PC-9 (cell line): ENCODE measurements around the gene C9orf43. TPM values are rescaled to one million over a fixed set of nuclear protein-coding genes. Genes with fewer than 3 reads are reported as not detected.

Experiments used
- BruUV-seq: library from RNA; stranded (reverse); fragments of 400-500 nt; replicated peaks from 2 replicates; lab custom pipeline; 2021; lab: Mats Ljungman, UMichigan
- CTCF ChIA-PET: fragments of 300-600 bp; sonication (Branson Sonifier 250); formaldehyde crosslinking; loops from one replicate; lab custom pipeline; 2022; ENCODE audit warnings: antibody characterized with exemption; lab: Charles Lee
- POLR2A ChIA-PET: fragments of 300-600 bp; sonication (Branson Sonifier 250); formaldehyde crosslinking; loops from one replicate; lab custom pipeline; 2022; ENCODE audit warnings: antibody characterized with exemption; ENCODE audit not compliant: unreplicated experiment; lab: Charles Lee
- DNase-seq, 2 experiments: peaks; one replicate each; pipeline versions ENCODE4 v3.0.0 to v3.0.0-alpha.2; 2015 to 2022; ENCODE audit warnings: mixed read lengths in 1 of 2
- H2AFZ ChIP-seq: fragments of 200-600 bp; sonication (generic); 2 replicates; pipeline ENCODE4 v1.8.1; 2017; ENCODE audit warnings: antibody characterized with exemption
- H3F3A ChIP-seq: fragments of 200-600 bp; sonication (generic); 2 replicates; pipeline ENCODE4 v1.8.1; 2017; ENCODE audit warnings: antibody characterized with exemption, mild to moderate bottlenecking, low read depth; ENCODE audit not compliant: insufficient read depth
- H3K27ac ChIP-seq: fragments of 200-600 bp; sonication (generic); 2 replicates; pipeline ENCODE4 v1.6.1; 2016; ENCODE audit warnings: mixed run types
- H3K27me3 ChIP-seq: fragments of 200-600 bp; sonication (generic); 2 replicates; pipeline ENCODE4 v1.6.1; 2016; ENCODE audit warnings: low read depth, mixed run types; ENCODE audit not compliant: insufficient read depth
- H3K36me3 ChIP-seq: fragments of 200-600 bp; sonication (generic); 2 replicates; pipeline ENCODE4 v1.6.1; 2016; ENCODE audit warnings: low read depth, mixed run types
- H3K4me1 ChIP-seq: fragments of 200-600 bp; sonication (generic); replicated peaks from 2 replicates; pipeline ENCODE4 v1.6.1; 2016; ENCODE audit warnings: mixed run types; ENCODE audit not compliant: insufficient read depth
- H3K4me2 ChIP-seq: fragments of 200-600 bp; sonication (generic); 2 replicates; pipeline ENCODE4 v1.6.1; 2017; ENCODE audit warnings: mixed run types
- H3K4me3 ChIP-seq: fragments of 200-600 bp; sonication (generic); 2 replicates; pipeline ENCODE4 v1.6.1; 2016; ENCODE audit warnings: mixed run types
- H3K79me2 ChIP-seq: fragments of 200-600 bp; sonication (generic); 2 replicates; pipeline ENCODE4 v1.6.1; 2017; ENCODE audit warnings: low read depth, mixed run types
- H3K9me2 ChIP-seq: fragments of 200-600 bp; sonication (generic); 2 replicates; pipeline ENCODE4 v1.8.1; 2017; ENCODE audit warnings: mild to moderate bottlenecking; ENCODE audit not compliant: insufficient read depth
- H3K9me3 ChIP-seq: fragments of 200-600 bp; sonication (generic); 2 replicates; pipeline ENCODE4 v1.8.1; 2016; ENCODE audit warnings: low read depth; ENCODE audit not compliant: insufficient read depth
- H4K20me1 ChIP-seq: fragments of 200-600 bp; sonication (generic); 2 replicates; pipeline ENCODE4 v1.8.1; 2017; ENCODE audit not compliant: insufficient read depth
- EZH2 ChIP-seq: fragments of 200-600 bp; sonication (generic); IDR thresholded peaks from 2 replicates; pipeline ENCODE4 v1.8.0; 2017; ENCODE audit warnings: antibody characterized with exemption, low read depth
- intact Hi-C: fragments of 100-400 bp; cut with micrococcal nuclease; formaldehyde crosslinking; loops from one replicate; pipeline ENCODE4 v1.10.0; 2022; ENCODE audit not compliant: unreplicated experiment
- total RNA-seq: library from RNA; stranded (reverse); gene quantifications from 2 replicates; pipeline ENCODE4 v1.2.3, GENCODE V29; 2021
- TF ChIP-seq, protein P1 (sequence below): fragments of 200-600 bp; sonication (generic); conservative IDR thresholded peaks from 2 replicates; pipeline ENCODE4 v1.6.1; 2017; ENCODE audit warnings: mixed run types, antibody characterized with exemption, mild to moderate bottlenecking, moderate library complexity

The C9orf43 gene
- total RNA-seq, 1 experiment from 2014 or later, result 2.5 TPM

GRCh38 chr9:113425072-113425471, 14.5 kb downstream of the C9orf43 start:
- Histone ChIP-seq H3K9me2 (no peaks in the 10 kb centered on the region), H2AFZ (no peak overlapping the region)
- CTCF ChIA-PET, result no interaction called here

GRCh38 chr9:113426701-113427100, 16.2 kb downstream of the C9orf43 start:
- no peaks in the 10 kb centered on the region for H3F3A ChIP-seq
- H3K27me3 ChIP-seq, result no peaks in the 10 kb centered on the region
- no peaks in the 10 kb centered on the region for H4K20me1 ChIP-seq
- H3K4me1 ChIP-seq, result no peaks in the 10 kb centered on the region
- H3K9me3 ChIP-seq, result no peaks in the 10 kb centered on the region
- DNase-seq, result no peak
- no peak overlapping the region for H3K4me2 ChIP-seq
- no peaks in the 10 kb centered on the region for H3K9me2 ChIP-seq
- no peak overlapping the region for H3K4me3 ChIP-seq
- H3K36me3 ChIP-seq, result no peaks in the 10 kb centered on the region
- TF ChIP-seq, protein P1, sequence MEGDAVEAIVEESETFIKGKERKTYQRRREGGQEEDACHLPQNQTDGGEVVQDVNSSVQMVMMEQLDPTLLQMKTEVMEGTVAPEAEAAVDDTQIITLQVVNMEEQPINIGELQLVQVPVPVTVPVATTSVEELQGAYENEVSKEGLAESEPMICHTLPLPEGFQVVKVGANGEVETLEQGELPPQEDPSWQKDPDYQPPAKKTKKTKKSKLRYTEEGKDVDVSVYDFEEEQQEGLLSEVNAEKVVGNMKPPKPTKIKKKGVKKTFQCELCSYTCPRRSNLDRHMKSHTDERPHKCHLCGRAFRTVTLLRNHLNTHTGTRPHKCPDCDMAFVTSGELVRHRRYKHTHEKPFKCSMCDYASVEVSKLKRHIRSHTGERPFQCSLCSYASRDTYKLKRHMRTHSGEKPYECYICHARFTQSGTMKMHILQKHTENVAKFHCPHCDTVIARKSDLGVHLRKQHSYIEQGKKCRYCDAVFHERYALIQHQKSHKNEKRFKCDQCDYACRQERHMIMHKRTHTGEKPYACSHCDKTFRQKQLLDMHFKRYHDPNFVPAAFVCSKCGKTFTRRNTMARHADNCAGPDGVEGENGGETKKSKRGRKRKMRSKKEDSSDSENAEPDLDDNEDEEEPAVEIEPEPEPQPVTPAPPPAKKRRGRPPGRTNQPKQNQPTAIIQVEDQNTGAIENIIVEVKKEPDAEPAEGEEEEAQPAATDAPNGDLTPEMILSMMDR, result no peak
- TF ChIP-seq EZH2, result no peak
- ChIA-PET CTCF (interaction anchor here (0.6 kb wide), 1 partner anchor 393 kb away, joined by 12 read pairs; no protein-coding TSS in a partner anchor), POLR2A (no interaction called here)
- H3K27ac ChIP-seq, result no peak overlapping the region
- H3K79me2 ChIP-seq, result no peaks in the 10 kb centered on the region
- no TSS peak for BruUV-seq
- no peak overlapping the region for H2AFZ ChIP-seq
- intact Hi-C loops, result no loop called here

More at GRCh38 chr9:113425072-113425471, 14.5 kb downstream of the C9orf43 start:
- H4K20me1 ChIP-seq, result no peaks in the 10 kb centered on the region
- intact Hi-C loops, result no loop called here
- H3K27me3 ChIP-seq, result no peaks in the 10 kb centered on the region
- no peaks in the 10 kb centered on the region for H3K79me2 ChIP-seq
- DNase-seq, result no peak
- no peaks in the 10 kb centered on the region for H3K9me3 ChIP-seq
- POLR2A ChIA-PET, result no interaction called here
- H3F3A ChIP-seq, result no peaks in the 10 kb centered on the region
- no peaks in the 10 kb centered on the region for H3K4me1 ChIP-seq
- H3K4me3 ChIP-seq, result no peak overlapping the region
- H3K4me2 ChIP-seq, result no peak overlapping the region
- H3K27ac ChIP-seq, result no peak overlapping the region
- no peaks in the 10 kb centered on the region for H3K36me3 ChIP-seq
- no peak for TF ChIP-seq EZH2
- TF ChIP-seq, protein P1, result no peak
- no TSS peak for BruUV-seq

DNA sequence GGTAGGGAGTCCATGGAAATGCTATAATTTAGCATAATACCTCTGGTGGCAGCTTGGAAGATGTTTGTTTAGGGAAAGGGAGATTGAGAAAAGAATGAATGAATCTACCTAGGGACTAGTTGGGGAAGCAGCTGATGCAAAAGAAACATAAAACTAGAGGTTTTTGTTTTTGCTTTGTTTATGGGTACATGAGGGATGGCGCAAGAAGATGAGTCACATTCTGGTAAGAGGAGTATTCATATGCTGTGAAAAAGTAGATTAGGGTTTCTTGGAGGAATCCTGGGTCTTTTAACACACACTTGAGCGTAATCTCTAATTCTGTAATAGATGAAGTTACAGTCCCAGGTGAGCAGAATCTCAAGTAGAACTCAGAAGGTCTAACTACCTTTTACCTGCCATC, 17.1 kb downstream of the C9orf43 start:
- Histone ChIP-seq H4K20me1 (no peaks in the 10 kb centered on the region), H3K27ac (no peak overlapping the region), H3K4me1 (no peaks in the 10 kb centered on the region), H3F3A (no peaks in the 10 kb centered on the region), H2AFZ (no peak overlapping the region), H3K27me3 (no peaks in the 10 kb centered on the region), H3K79me2 (no peaks in the 10 kb centered on the region), H3K9me2 (no peaks in the 10 kb centered on the region), H3K4me3 (no peak overlapping the region), H3K36me3 (no peaks in the 10 kb centered on the region), H3K9me3 (no peaks in the 10 kb centered on the region), H3K4me2 (no peak overlapping the region)
- DNase-seq, result no peak
- POLR2A ChIA-PET, result no interaction called here
- intact Hi-C loops, result no loop called here
- TF ChIP-seq, protein P1, result no peak
- no peak for TF ChIP-seq EZH2
- BruUV-seq, result no TSS peak
- CTCF ChIA-PET, result no interaction called here
